ENCODE data around the gene MUC12.

- TF ChIP-seq CTCF (IDR thresholded peaks at IDR 0.05) (no peak), POLR2A (IDR thresholded peaks at IDR 0.05) (no peak)
Measured at GRCh38 chr7:100951888-100952560, 17.3 kb upstream of the MUC12 start.

All from thyroid gland (tissue), 4 donors.